Measurements from ENCODE around the gene CBX3. TPM values are rescaled to one million over a fixed set of nuclear protein-coding genes. Genes with fewer than 3 reads are reported as not detected.

CBX3 gene
- total RNA-seq, 2 donors from 2014 or later, result 53.7 to 64.2 TPM

GRCh38 chr7:26179826-26180497 lies 21.6 kb upstream of the CBX3 start:
- no peaks in the 10 kb centered on the region for H3K36me3 ChIP-seq
- H3K27ac ChIP-seq, result no peak overlapping the region
- H3K4me1 ChIP-seq (ENCODE audit: control insufficient read depth in 1 of 2, low read depth in 2 of 2), result no peaks in the 10 kb centered on the region
- DNase-seq (ENCODE audit: low spot score) (no peak), ATAC-seq (ENCODE audit: insufficient number of reproducible peaks, low FRiP score, low read depth) (no peak)
- no peaks in the 10 kb centered on the region for H3K9me3 ChIP-seq
- TF ChIP-seq CTCF (IDR thresholded peaks at IDR 0.05), result no peak
- no peak overlapping the region for H3K4me3 ChIP-seq
- no peaks in the 10 kb centered on the region for H3K27me3 ChIP-seq (replicated peaks; ENCODE audit: insufficient read depth)

GRCh38 chr7:26180792-26181198 lies 20.8 kb upstream of the CBX3 start:
- no peak for ATAC-seq (ENCODE audit: insufficient number of reproducible peaks, low FRiP score, low read depth)
- Histone ChIP-seq H3K27me3 (replicated peaks; ENCODE audit: insufficient read depth) (no peaks in the 10 kb centered on the region), H3K36me3 (no peaks in the 10 kb centered on the region), H3K9me3 (no peaks in the 10 kb centered on the region), H3K27ac (no peak overlapping the region), H3K4me1 (ENCODE audit: control insufficient read depth in 1 of 2, low read depth in 2 of 2) (no peaks in the 10 kb centered on the region), H3K4me3 (no peak overlapping the region)
- no peak for DNase-seq (ENCODE audit: low spot score)
- TF ChIP-seq CTCF (IDR thresholded peaks at IDR 0.05), result no peak

- Histone ChIP-seq H3K36me3 (no peaks in the 10 kb centered on the region), H3K9me3 (no peaks in the 10 kb centered on the region), H3K4me1 (ENCODE audit: control insufficient read depth in 1 of 2, low read depth in 2 of 2) (no peaks in the 10 kb centered on the region), H3K27ac (no peak overlapping the region), H3K4me3 (no peak overlapping the region), H3K27me3 (replicated peaks; ENCODE audit: insufficient read depth) (no peaks in the 10 kb centered on the region)
- ATAC-seq (ENCODE audit: insufficient number of reproducible peaks, low FRiP score, low read depth) (no peak), DNase-seq (ENCODE audit: low spot score) (no peak)
- no peak for TF ChIP-seq CTCF (IDR thresholded peaks at IDR 0.05)
Observed at GRCh38 chr7:26181474-26182227, 19.9 kb upstream of the CBX3 start.

- Histone ChIP-seq H3K27ac (no peak overlapping the region), H3K4me3 (no peak overlapping the region), H3K9me3 (no peaks in the 10 kb centered on the region), H3K4me1 (ENCODE audit: control insufficient read depth in 1 of 2, low read depth in 2 of 2) (no peaks in the 10 kb centered on the region), H3K36me3 (no peaks in the 10 kb centered on the region), H3K27me3 (replicated peaks; ENCODE audit: insufficient read depth) (no peaks in the 10 kb centered on the region)
- ATAC-seq (ENCODE audit: insufficient number of reproducible peaks, low FRiP score, low read depth) (no peak), DNase-seq (ENCODE audit: low spot score) (no peak)
- no peak for TF ChIP-seq CTCF (IDR thresholded peaks at IDR 0.05)
Observed at GRCh38 chr7:26182283-26182682, 19.3 kb upstream of the CBX3 start.

- no peaks in the 10 kb centered on the region for H3K4me1 ChIP-seq (ENCODE audit: control insufficient read depth in 1 of 2, low read depth in 2 of 2)
- H3K4me3 ChIP-seq, result no peak overlapping the region
- no peaks in the 10 kb centered on the region for H3K36me3 ChIP-seq
- ATAC-seq (ENCODE audit: insufficient number of reproducible peaks, low FRiP score, low read depth), result no peak
- no peaks in the 10 kb centered on the region for H3K9me3 ChIP-seq
- no peak for DNase-seq (ENCODE audit: low spot score)
- no peak overlapping the region for H3K27ac ChIP-seq
- no peak for TF ChIP-seq CTCF (IDR thresholded peaks at IDR 0.05)
- H3K27me3 ChIP-seq (replicated peaks; ENCODE audit: insufficient read depth), result no peaks in the 10 kb centered on the region
Observed at GRCh38 chr7:26182706-26183105, 18.8 kb upstream of the CBX3 start.

All from thoracic aorta (tissue), 2 donors.